ENCODE results near the gene GCKR. TPM values are rescaled to one million over a fixed set of nuclear protein-coding genes. Genes with fewer than 3 reads are reported as not detected.

The GCKR gene, protein sequence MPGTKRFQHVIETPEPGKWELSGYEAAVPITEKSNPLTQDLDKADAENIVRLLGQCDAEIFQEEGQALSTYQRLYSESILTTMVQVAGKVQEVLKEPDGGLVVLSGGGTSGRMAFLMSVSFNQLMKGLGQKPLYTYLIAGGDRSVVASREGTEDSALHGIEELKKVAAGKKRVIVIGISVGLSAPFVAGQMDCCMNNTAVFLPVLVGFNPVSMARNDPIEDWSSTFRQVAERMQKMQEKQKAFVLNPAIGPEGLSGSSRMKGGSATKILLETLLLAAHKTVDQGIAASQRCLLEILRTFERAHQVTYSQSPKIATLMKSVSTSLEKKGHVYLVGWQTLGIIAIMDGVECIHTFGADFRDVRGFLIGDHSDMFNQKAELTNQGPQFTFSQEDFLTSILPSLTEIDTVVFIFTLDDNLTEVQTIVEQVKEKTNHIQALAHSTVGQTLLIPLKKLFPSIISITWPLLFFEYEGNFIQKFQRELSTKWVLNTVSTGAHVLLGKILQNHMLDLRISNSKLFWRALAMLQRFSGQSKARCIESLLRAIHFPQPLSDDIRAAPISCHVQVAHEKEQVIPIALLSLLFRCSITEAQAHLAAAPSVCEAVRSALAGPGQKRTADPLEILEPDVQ
- total RNA-seq (2022; extraction: Qiagen RNA extraction) = 0.10 to 0.42 TPM (median 0.32 TPM) in 5 replicates

DNA sequence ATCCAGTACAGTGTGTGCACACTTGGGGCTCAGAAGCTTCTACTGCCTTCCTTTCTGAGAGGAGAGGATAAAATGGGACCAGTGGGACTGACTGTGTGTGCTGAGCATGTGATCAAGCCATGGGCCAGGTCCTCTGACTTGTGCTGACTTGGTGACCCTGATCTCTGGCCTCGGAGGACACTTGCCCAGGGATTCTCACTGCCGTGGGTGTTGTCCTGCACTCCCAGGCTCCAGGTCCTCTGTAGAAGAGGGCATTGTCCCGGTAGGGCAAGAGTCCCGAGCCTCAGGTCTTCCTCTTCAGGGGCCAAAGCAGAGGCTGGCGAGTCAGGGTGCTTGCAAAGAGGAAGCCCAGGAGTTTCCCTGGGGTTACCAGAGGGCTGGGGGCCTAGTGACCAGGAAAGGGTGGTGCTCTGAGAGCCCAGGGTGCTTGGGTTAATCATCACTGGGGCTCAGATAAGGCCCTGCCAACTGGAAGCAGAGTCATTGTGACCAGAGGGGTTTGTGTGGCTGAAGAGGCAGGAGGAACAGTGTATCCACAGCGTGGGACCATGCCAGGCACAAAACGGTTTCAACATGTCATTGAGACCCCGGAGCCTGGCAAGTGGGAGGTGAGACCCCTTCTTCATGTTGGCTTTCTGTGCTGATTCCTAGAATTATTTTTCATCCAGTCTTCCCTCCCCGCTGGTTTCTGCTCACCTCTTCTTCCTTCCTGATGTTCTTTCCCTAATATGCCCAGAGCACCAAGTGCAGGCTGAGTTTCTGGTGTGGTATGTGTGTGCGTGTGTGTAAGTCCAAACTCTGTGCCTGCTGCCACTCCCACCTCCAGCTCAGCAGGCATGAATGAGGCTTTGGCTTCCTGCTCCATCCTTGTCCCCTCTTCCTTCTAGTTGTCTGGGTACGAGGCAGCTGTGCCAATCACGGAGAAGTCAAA, at the start of gene GCKR:
TSS of gene GCKR (plus strand) at position 483 of the 931 bp plus-strand sequence. CDS start at position 549, 66 bp downstream.

DNA sequence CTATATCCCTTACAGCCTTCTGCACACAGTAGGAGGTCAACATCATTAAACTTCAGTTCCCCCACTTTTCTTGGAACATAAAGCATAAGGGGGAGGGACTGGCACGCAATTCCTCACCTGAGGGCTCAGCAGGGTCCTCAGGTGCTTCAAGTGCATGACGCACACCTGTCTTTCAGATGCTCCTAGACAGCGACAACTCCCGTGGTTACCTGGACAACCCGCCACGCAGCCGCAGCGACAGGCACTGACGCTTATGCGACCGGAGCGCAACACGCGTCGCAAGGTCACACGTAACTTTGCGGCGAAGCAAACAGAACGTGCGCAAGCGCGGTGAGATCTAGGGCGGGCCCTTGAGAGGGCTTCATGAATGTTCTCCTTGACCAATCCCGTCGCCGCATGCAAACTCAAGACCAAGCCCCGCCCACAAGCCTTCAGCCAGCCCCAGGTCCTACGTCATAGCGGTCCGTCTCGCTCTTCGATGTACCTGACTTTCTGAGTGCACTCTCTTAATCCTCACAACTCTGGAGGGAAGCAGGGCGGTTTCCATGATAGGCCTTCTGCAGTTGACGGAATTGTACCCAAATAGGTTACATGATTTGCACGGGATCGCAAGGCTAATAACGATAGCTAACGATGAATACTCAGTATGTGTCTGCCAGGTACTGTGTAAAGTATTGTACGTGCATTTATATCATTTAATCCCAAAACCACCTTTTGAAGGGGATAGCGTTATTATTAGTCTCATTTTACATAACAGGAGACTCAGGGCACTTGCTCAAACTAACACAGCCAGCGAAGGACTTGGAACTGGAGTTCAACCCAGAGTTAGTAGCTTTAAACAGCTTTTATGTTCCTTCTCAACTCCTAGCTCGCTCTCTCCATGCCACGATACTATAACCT, 6.9 kb upstream of the GCKR start, which contains the start of gene IFT172:
TSS of gene IFT172 (minus strand) at position 246 of the 900 bp plus-strand sequence. CDS start at position 156, 90 bp downstream.

GRCh38 chr2:27494944-27495554, 1.6 kb upstream of the GCKR start, which contains the start of gene FNDC4:
Gene FNDC4, minus strand, starts transcription at chr2:27495200. Its CDS starts 521 bp downstream, at chr2:27494679.

Other genes starting within 250 kb of the GCKR start
- gene SLC30A3, start 233.8 kb upstream of the GCKR start, total RNA-seq (2022; extraction: Qiagen RNA extraction) = 2.6 to 3.4 TPM (median 3.2 TPM) in 5 replicates
- gene DNAJC5G, start 221.4 kb upstream of the GCKR start, total RNA-seq (2022; extraction: Qiagen RNA extraction) = not detected in 5 replicates
- gene TRIM54, start 214.4 kb upstream of the GCKR start, total RNA-seq (2022; extraction: Qiagen RNA extraction) = 0.82 to 1.2 TPM (median 0.95 TPM) in 5 replicates
- 1.2 to 2.5 TPM (median 1.8 TPM) in 5 replicates for gene UCN, start 188.4 kb upstream of the GCKR start, total RNA-seq (2022; extraction: Qiagen RNA extraction)
- gene MPV17, start 173.7 kb upstream of the GCKR start, total RNA-seq (2022; extraction: Qiagen RNA extraction) = 71.0 to 91.6 TPM (median 84.4 TPM) in 5 replicates
- 56.0 to 61.4 TPM (median 59.5 TPM) in 5 replicates for gene GTF3C2, start 140.1 kb upstream of the GCKR start, total RNA-seq (2022; extraction: Qiagen RNA extraction)
- gene EIF2B4, start 126.5 kb upstream of the GCKR start, total RNA-seq (2022; extraction: Qiagen RNA extraction) = 52.8 to 60.6 TPM (median 55.7 TPM) in 5 replicates
- 135 to 144 TPM (median 142 TPM) in 5 replicates for gene SNX17, start 126.2 kb upstream of the GCKR start, total RNA-seq (2022; extraction: Qiagen RNA extraction)
- gene ZNF513, start 116.1 kb upstream of the GCKR start, total RNA-seq (2022; extraction: Qiagen RNA extraction) = 11.8 to 14.7 TPM (median 13.8 TPM) in 5 replicates
- 156 to 166 TPM (median 158 TPM) in 5 replicates for gene PPM1G, start 87.2 kb upstream of the GCKR start, total RNA-seq (2022; extraction: Qiagen RNA extraction)
- 122 to 134 TPM (median 129 TPM) in 5 replicates for gene NRBP1, start 68.2 kb upstream of the GCKR start, total RNA-seq (2022; extraction: Qiagen RNA extraction)
- 0.47 to 0.72 TPM (median 0.61 TPM) in 4 of 5 replicates, not detected in the other for gene KRTCAP3, start 54.5 kb upstream of the GCKR start, total RNA-seq (2022; extraction: Qiagen RNA extraction)
- gene IFT172, start 7.1 kb upstream of the GCKR start, total RNA-seq (2022; extraction: Qiagen RNA extraction) = 7.7 to 8.7 TPM (median 8.3 TPM) in 5 replicates
- gene FNDC4, start 1.6 kb upstream of the GCKR start, total RNA-seq (2022; extraction: Qiagen RNA extraction) = 4.2 to 5.4 TPM (median 4.5 TPM) in 5 replicates
- 14.8 to 19.7 TPM (median 17.7 TPM) in 5 replicates for gene ZNF512, start 86.2 kb downstream of the GCKR start, total RNA-seq (2022; extraction: Qiagen RNA extraction)
- gene CCDC121, start 132.2 kb downstream of the GCKR start, total RNA-seq (2022; extraction: Qiagen RNA extraction) = 3.4 to 4.4 TPM (median 4.0 TPM) in 5 replicates
- 54.7 to 64.0 TPM (median 56.6 TPM) in 5 replicates for gene GPN1, start 132.2 kb downstream of the GCKR start, total RNA-seq (2022; extraction: Qiagen RNA extraction)
- 25.1 to 32.9 TPM (median 32.8 TPM) in 5 replicates for gene SUPT7L, start 166.8 kb downstream of the GCKR start, total RNA-seq (2022; extraction: Qiagen RNA extraction)
- gene SLC4A1AP, start 167.1 kb downstream of the GCKR start, total RNA-seq (2022; extraction: Qiagen RNA extraction) = 27.0 to 35.9 TPM (median 28.8 TPM) in 5 replicates

All from A549 treated with AZD2906 at 1 μM for 4 hours (cell line).